T-helper 17 cell (primary cell): Measurements from ENCODE around the gene LCLAT1. TPM values are rescaled to one million over a fixed set of nuclear protein-coding genes. Genes with fewer than 3 reads are reported as not detected.
"Not testable (repeated sequence)": the region's sequence is repeated elsewhere in the genome, so short reads cannot be mapped to it uniquely, and the experiment has no call there.

ENCODE experiments used
- ATAC-seq: fragments of 150-1000 bp; cut with Tn5 transposase; 2 replicates; pipeline ENCODE4 v1.10.0; 2021; ENCODE audit warnings: mild to moderate bottlenecking, moderate library complexity
- DNase-seq, 3 donors: peaks; one replicate each; pipeline versions ENCODE4 v3.0.0 to v3.0.0-alpha.2; 2020 to 2021
- H3K9me3 ChIP-seq: one replicate; pipeline ENCODE4 v1.7.0; 2013; ENCODE audit warnings: low read length, mild to moderate bottlenecking; ENCODE audit not compliant: control insufficient read depth, poor library complexity, severe bottlenecking
- H3K27ac Mint-ChIP-seq: one replicate; pipeline ENCODE4 v1.8.0; 2022; ENCODE audit warnings: mild to moderate bottlenecking, moderate library complexity, mixed read lengths
- H3K27me3 Mint-ChIP-seq: one replicate; pipeline ENCODE4 v1.8.0; 2022; ENCODE audit warnings: mixed read lengths
- H3K36me3 Mint-ChIP-seq: one replicate; pipeline ENCODE4 v1.8.0; 2022; ENCODE audit warnings: low read depth, mixed read lengths
- H3K4me1 Mint-ChIP-seq: one replicate; pipeline ENCODE4 v1.8.0; 2022; ENCODE audit warnings: mild to moderate bottlenecking, mixed read lengths
- H3K4me3 Mint-ChIP-seq: one replicate; pipeline ENCODE4 v1.8.0; 2022; ENCODE audit warnings: mild to moderate bottlenecking, moderate library complexity, mixed read lengths
- total RNA-seq, 4 donors: library from RNA in 2 of 4; stranded (reverse) in 2 of 4; gene quantifications; one replicate each; pipeline ENCODE4 v1.2.3 and lab custom pipeline; 2022 to 2026

Gene LCLAT1
- total RNA-seq, 2 donors from 2014 or later = 6.7 to 18.2 TPM

DNA sequence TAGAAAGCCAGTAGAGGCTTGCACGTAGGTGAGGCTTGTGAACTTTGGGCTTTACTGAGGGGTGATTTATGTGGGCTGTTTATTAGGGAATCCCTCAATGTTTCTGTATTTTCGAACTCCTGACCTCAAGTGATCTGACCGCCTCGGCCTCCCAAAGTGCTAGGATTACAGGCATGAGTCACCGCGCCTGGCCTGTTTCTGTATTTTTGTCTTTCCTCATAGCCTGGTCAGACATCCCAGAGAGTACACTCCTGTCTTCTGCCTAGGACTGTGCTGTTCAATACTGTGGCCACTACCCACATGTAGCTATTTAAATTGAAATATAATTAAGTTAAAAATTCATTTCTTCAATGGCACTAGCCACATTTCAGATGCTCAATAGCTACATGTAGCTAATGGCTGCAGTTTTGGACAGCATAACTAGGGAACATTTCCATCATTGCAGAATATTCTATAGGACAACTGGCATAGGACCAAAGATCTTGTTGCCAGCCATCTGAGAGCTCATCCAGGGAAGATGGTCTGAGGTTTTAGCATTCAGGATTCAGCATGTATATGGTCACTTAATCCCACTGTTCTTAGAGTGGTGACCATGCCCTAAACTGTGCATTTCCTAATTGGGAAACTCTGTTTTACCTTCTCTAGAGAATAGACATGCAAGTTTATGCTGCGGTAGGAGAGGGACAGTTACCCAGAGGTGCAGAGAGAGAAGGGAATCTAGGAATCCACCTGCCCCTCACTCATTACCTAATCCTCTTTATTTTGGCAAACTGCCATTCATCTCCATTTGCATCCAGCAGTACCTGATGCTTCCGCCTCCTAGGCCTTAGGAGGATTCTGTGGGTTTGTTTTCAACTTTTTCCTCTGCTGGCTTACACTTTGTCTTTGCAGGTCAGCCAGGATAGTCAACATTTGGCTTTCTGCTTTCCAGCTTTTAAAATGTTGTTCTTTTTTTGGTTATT is 64.4 kb downstream of the LCLAT1 start:
- no peaks in the 10 kb centered on the region for H3K9me3 ChIP-seq
- H3K36me3 Mint-ChIP-seq = peaks cover 5% of the 10 kb centered on the region
- no peaks in the 10 kb centered on the region for H3K27me3 Mint-ChIP-seq
- H3K27ac Mint-ChIP-seq = no peak overlapping the region
- ATAC-seq = no peak
- H3K4me1 Mint-ChIP-seq = peaks cover 18% of the 10 kb centered on the region
- H3K4me3 Mint-ChIP-seq = no peak overlapping the region
- no peak for DNase-seq

GRCh38 chr2:30512243-30512886 is 65.3 kb downstream of the LCLAT1 start:
- H3K4me3 Mint-ChIP-seq = no peak overlapping the region
- no peak for DNase-seq
- ATAC-seq = no peak
- peaks cover 18% of the 10 kb centered on the region for H3K4me1 Mint-ChIP-seq
- no peak overlapping the region for H3K27ac Mint-ChIP-seq
- H3K36me3 Mint-ChIP-seq = peaks cover 5% of the 10 kb centered on the region
- H3K27me3 Mint-ChIP-seq = no peaks in the 10 kb centered on the region
- no peaks in the 10 kb centered on the region for H3K9me3 ChIP-seq

DNA sequence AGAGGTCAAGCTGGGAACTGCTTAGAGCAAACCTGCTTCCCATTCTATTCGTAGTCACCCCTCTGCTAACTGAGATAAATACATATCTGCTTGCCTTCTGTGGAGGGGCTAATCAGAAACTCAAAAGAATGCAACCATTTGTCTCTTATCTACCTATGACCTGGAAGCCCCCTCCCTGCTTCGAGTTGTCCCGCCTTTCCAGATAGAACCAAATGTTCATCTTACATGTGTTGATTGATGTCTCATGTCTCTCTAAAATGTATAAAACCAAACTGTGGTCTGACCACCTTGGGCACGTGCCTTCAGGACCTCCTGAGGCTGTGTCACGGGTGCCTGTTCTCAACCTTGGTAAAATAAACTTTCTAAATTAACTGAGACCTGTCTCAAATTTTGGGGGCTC is 66.6 kb downstream of the LCLAT1 start:
- not testable (repeated sequence) for H3K9me3 ChIP-seq, DNase-seq, H3K4me3 Mint-ChIP-seq, H3K36me3 Mint-ChIP-seq, H3K27me3 Mint-ChIP-seq, H3K27ac Mint-ChIP-seq, ATAC-seq
- peaks cover 18% of the 10 kb centered on the region for H3K4me1 Mint-ChIP-seq

GRCh38 chr2:30514134-30514847 is 67.2 kb downstream of the LCLAT1 start:
- H3K27ac Mint-ChIP-seq = no peak overlapping the region
- no peaks in the 10 kb centered on the region for H3K27me3 Mint-ChIP-seq
- no peaks in the 10 kb centered on the region for H3K9me3 ChIP-seq
- peaks cover 7% of the 10 kb centered on the region for H3K36me3 Mint-ChIP-seq
- peaks cover 14% of the 10 kb centered on the region for H3K4me1 Mint-ChIP-seq
- H3K4me3 Mint-ChIP-seq = no peak overlapping the region
- no peak for DNase-seq
- ATAC-seq = no peak

GRCh38 chr2:30514848-30515435 is 67.9 kb downstream of the LCLAT1 start:
- Mint-ChIP-seq H3K27me3 (no peaks in the 10 kb centered on the region), H3K4me3 (no peak overlapping the region), H3K36me3 (peaks cover 7% of the 10 kb centered on the region), H3K4me1 (peaks cover 13% of the 10 kb centered on the region), H3K27ac (no peak overlapping the region)
- no peak for DNase-seq
- no peak for ATAC-seq
- H3K9me3 ChIP-seq = peaks cover 2% of the 10 kb centered on the region

GRCh38 chr2:30516166-30516565 is 69.1 kb downstream of the LCLAT1 start:
- ATAC-seq (no peak), DNase-seq (no peak)
- H3K27me3 Mint-ChIP-seq = no peaks in the 10 kb centered on the region
- H3K36me3 Mint-ChIP-seq = peaks cover 4% of the 10 kb centered on the region
- H3K4me1 Mint-ChIP-seq = peaks cover 3% of the 10 kb centered on the region
- H3K4me3 Mint-ChIP-seq = no peak overlapping the region
- peaks cover 2% of the 10 kb centered on the region for H3K9me3 ChIP-seq
- no peak overlapping the region for H3K27ac Mint-ChIP-seq

- ATAC-seq (no peak), DNase-seq (no peak)
- no peak overlapping the region for H3K4me3 Mint-ChIP-seq
- H3K4me1 Mint-ChIP-seq = no peaks in the 10 kb centered on the region
- H3K9me3 ChIP-seq = peaks cover 2% of the 10 kb centered on the region
- H3K27ac Mint-ChIP-seq = no peak overlapping the region
- H3K27me3 Mint-ChIP-seq = no peaks in the 10 kb centered on the region
- peaks cover 2% of the 10 kb centered on the region for H3K36me3 Mint-ChIP-seq
These were observed 72.8 kb downstream of the LCLAT1 start for GRCh38 chr2:30519796-30520195.

- H3K27me3 Mint-ChIP-seq = no peaks in the 10 kb centered on the region
These were observed 75.4 kb downstream of the LCLAT1 start for GRCh38 chr2:30522421-30522820.

DNA sequence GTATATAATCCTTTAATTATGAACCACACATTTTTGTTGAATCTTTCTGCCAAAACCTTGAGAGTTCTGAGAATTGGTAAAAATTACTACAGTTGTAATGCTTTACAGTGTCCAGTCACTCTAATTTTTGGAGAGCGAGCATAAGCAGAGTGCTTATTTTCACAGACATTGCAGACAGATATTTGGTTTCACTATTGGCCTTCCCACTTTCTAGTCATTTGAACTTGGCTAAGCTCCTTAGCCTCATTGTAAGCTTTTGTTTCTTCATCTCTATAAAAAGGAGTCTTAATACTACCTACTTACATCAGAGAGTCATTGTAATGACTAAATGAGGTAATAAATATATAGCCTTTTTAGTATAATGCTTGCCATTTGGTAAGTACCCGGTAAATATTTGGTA is 80.4 kb downstream of the LCLAT1 start:
- H3K27me3 Mint-ChIP-seq = no peaks in the 10 kb centered on the region
- no peaks in the 10 kb centered on the region for H3K9me3 ChIP-seq
- H3K36me3 Mint-ChIP-seq = peaks cover 5% of the 10 kb centered on the region
- DNase-seq (no peak), ATAC-seq (no peak)
- peaks cover 2% of the 10 kb centered on the region for H3K4me1 Mint-ChIP-seq
- H3K27ac Mint-ChIP-seq = no peak overlapping the region
- H3K4me3 Mint-ChIP-seq = no peak overlapping the region

More at GRCh38 chr2:30522421-30522820, 75.4 kb downstream of the LCLAT1 start:
- Mint-ChIP-seq H3K36me3 (peaks cover 4% of the 10 kb centered on the region), H3K27ac (no peak overlapping the region), H3K4me1 (no peaks in the 10 kb centered on the region), H3K4me3 (no peak overlapping the region)
- H3K9me3 ChIP-seq = peaks cover 2% of the 10 kb centered on the region
- ATAC-seq (no peak), DNase-seq (no peak)

GRCh38 chr2:30527859-30528258 is 80.8 kb downstream of the LCLAT1 start:
- ATAC-seq (no peak), DNase-seq (no peak)
- Mint-ChIP-seq H3K4me3 (no peak overlapping the region), H3K36me3 (peaks cover 5% of the 10 kb centered on the region), H3K27me3 (no peaks in the 10 kb centered on the region), H3K27ac (no peak overlapping the region), H3K4me1 (peaks cover 2% of the 10 kb centered on the region)
- H3K9me3 ChIP-seq = no peaks in the 10 kb centered on the region

- Mint-ChIP-seq H3K4me3 (no peak overlapping the region), H3K27me3 (no peaks in the 10 kb centered on the region), H3K4me1 (peaks cover 2% of the 10 kb centered on the region), H3K36me3 (peaks cover 9% of the 10 kb centered on the region), H3K27ac (no peak overlapping the region)
- no peak for DNase-seq
- no peaks in the 10 kb centered on the region for H3K9me3 ChIP-seq
- ATAC-seq = no peak
These were observed 83.3 kb downstream of the LCLAT1 start for GRCh38 chr2:30530346-30530745.

DNA sequence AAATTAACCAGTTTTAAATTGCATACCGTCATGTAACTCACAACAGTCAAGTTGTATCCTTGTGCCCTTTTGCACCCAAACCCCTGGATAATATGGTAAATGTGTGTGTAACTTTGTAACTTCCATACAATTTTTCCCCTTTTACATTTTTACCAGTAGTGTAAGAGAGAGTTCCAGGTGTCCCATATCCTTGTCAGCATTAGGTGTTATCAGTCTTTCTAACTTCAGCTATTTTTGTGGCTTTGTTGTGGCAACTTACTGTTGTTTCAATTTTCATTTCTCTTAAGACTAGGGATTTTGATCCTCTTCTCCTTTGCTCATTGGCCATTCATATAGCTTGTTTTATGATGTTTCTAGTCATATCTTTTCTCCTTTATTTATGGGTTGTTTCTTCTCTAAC is 94.6 kb downstream of the LCLAT1 start:
- Mint-ChIP-seq H3K27me3 (no peaks in the 10 kb centered on the region), H3K4me3 (no peak overlapping the region), H3K36me3 (no peaks in the 10 kb centered on the region), H3K4me1 (peaks cover 20% of the 10 kb centered on the region), H3K27ac (no peak overlapping the region)
- no peaks in the 10 kb centered on the region for H3K9me3 ChIP-seq
- ATAC-seq (no peak), DNase-seq (no peak)

DNA sequence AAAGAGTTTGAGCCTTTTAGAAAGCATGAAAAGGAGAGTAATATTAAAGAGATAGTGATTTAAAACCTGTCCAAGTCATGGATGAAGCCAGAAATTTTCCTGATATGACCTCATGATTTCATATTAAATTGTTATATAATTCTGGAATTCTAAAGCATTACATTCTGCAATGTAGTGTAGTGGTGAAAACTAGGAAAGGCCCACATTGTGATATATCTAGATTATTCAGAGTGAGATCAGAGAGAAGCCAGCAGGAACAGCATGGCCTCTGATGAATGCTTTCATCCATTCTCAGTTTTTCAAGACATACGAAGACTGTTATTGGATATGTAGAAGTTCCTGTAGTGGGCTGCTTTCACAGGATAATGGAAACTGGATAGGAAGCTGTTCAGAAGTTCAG is 98.8 kb downstream of the LCLAT1 start:
- DNase-seq = no peak
- no peaks in the 10 kb centered on the region for H3K27me3 Mint-ChIP-seq
- H3K9me3 ChIP-seq = peaks cover under 1% of the 10 kb centered on the region
- H3K4me1 Mint-ChIP-seq = peaks cover 23% of the 10 kb centered on the region
- no peak for ATAC-seq
- H3K36me3 Mint-ChIP-seq = peaks cover 3% of the 10 kb centered on the region
- no peak overlapping the region for H3K4me3 Mint-ChIP-seq
- H3K27ac Mint-ChIP-seq = no peak overlapping the region
